ENCODE measurements around the gene PPFIBP1.

Gene PPFIBP1

DNA sequence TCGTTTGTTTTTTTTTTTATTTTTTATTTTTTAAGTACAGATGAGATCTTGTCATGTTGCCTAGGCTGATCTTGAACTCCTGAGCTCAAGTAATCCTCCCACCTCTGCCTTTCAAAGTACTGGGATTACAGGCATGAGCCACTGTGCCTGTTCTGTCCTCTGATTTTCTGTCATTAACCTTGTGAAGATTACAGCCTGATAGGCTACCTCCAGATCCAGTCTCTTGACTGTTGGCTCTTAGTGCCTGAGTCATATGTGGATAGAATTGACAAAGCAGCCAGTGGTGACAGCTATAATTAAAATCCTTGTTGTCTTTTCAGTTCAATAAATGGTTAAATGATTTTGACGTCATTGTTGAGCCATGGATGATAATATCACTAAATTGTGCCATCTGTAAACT lies 151.0 kb downstream of the PPFIBP1 start:
- DNase-seq = no peak

DNA sequence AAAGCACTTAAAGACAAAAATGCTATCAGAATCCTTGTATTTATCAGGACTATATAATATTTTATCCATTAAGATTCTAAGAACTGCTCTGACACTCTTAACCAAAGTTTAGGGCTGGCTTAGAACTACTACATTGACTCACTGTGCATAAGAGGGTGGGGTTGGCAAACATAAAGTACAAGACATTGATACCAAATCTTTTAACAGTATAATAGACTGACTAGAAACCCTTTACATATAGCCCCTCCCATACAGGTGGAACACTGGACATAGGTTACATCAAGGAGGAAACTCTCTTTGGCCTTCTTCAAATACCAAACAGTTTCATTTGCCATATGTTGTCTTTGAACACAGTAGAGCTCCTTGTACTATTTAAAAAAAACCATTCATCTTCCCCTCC lies 156.6 kb downstream of the PPFIBP1 start:
- no peak for DNase-seq

DNA sequence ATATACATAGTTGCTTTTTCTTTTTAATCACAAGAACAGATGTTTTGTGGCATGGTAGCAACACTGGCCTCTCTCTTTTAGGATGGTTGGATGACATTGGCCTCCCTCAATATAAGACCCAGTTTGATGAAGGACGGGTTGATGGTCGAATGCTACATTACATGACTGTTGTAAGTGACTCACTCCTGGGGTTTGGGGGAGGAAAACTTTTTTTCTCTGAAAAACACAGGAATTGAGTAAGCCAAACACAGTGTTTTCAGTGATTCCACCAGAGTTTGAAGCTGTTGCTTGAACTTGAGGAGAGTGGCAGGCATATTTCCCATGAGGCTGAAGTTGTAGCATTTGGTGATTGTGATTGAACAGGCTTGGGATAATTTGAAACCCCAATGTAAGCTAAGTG lies 158.5 kb downstream of the PPFIBP1 start:
- DNase-seq = no peak

DNA sequence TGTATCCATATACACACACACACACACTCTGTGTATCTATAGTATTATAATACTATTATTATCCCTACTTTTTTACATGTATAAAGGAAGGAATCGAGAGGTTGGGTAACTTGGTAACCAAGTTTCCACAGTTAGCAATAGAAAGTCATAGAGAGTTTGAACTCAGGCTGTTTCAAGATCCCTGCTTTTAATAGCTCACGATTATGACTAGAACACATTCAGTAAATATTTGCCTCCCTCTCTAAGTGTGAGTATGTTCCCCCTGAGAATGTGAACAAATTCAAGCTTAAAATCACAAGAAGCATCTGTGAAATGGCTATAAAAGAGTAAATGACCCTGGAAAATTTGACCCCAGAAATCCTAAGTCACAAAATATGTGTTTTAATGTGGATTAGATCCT lies 161.3 kb downstream of the PPFIBP1 start:
- no peak for DNase-seq

DNA sequence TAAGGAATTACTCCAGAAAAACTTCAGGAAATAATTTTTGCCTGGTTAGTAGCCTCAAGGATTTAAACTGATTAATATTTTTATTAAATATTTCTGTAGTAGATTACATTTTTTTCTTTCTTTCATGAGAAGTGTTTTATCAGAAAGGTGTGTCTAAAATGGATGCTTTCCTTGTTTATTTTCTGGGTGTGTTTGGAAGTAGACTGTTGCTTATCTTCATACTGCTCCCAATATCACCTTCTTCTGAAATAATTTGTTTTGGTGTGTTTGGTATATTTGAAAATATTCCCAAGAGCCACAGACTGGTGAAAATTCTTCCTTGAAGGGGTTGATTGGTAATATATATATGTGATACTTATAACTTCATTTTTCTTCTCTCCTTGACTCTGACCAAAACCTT lies 162.1 kb downstream of the PPFIBP1 start:
- DNase-seq = no peak

DNA sequence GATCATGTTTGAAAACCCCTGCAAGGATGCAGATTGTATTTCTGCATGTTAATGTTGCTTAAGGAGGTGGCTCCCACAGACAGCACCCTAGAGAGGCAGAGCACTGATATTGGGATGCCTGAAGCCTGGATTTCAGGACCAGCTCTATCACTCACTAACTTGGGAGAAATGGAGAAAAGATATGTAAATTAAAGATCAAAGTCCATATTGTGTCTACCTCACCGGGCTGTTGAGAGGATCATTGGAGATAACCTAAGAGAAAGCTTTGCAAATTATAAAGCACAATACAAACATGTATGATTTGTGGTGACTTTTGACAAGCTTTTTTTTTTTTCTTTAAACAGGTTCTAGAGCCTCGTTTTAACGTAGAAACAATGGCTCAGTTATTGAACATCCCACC lies 164.7 kb downstream of the PPFIBP1 start:
- no peak for DNase-seq

DNA sequence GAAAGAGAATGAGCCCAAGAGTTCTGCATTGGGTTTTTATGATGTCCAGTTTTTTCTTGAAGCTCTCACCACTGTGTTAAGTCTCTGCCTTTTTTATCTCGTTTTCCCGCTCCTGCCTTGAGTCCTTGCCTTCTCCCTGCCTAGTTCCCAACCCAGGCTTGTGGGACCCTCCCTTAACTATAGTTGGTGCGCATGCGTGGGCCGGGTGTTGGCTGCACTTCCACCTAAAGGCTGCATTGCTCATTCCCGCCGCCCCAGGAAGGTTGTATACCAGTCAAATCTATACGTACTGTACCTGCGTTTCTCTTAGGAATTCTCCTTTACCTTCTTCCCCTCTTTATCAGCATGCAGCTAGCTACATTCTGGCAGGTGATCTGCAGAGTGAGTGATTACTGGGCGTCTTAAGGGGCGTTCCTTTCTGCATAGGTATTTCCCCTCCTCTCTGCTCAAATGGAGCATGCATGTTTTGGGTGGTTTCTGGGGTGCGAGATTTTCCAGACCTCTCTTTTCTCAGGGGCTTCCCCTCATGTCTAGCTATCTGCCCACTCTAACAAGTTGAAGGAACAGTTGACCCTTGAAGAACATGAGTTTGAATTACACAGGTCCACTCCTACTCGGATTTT lies 165.7 kb downstream of the PPFIBP1 start:
- no peak for DNase-seq

DNA sequence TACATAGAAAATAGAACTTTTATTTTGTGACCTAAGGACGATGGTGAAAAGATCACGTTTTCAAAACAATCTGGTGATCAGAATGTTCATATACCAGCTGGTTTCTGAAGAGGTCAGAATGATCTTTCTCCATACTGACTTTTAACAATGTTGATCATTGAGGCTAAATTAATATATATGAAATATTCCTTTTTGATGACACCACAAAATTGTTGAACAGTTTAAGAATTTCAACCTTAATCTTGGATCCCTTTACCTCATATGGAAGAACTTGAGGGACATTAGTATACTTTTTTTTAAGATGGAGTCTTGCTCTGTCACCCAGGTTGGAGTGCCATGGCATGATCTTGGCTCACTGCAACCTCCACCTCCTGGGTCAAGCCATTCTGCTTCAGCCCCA lies 169.4 kb downstream of the PPFIBP1 start:
- DNase-seq = no peak

DNA sequence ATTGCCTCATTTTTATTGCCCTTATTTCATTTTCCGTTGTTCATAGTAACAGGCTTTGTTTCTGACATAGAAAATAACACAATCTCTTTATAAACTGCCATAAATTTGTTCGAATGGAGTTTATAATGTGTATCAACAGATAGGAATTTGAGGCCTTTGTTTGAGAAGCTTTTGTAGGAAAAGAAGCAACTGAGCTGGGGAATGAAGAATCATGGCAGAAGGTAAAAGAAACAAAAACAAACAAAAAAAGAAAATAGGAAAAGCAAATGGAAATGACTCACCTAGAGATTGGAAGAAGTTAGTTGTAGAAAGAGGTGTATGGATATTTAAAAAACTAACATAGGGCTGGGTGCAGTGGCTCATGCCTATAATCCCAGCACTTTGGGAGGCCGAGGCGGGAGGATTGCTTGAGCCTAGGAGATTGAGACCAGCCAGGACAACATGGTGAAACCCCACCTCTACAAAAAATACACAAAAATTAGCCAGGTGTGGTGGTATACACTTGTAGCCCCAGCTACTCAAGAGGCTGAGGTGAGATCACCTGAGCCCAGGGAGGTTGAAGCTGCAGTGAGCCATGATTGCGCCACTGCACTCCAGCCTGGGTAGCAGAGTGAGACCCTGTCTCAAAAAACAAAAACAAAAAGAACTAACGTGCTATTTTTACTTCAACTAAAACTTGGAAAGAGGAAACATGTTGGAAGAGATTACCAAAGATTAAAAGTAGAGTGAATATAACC lies 171.7 kb downstream of the PPFIBP1 start:
- DNase-seq = no peak

DNA sequence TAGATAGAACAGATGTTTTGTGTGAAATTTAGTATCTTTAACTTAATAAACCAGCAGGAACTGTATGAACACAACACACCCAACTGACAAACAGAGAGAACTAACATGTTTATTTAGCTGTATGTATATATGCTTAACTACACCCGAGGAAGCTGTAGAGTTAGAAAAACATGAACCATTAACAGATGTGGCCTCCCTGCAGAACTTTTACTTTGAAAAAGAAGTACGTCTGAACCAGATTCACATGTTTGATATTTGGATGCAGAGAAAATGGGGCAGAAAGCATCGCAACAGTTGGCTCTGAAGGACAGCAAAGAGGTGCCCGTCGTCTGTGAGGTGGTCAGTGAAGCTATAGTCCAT lies 172.3 kb downstream of the PPFIBP1 start, which contains the start of gene REP15:
Gene REP15, plus strand, starts transcription at position 155 of the 360 bp plus-strand sequence. Its CDS starts 116 bp downstream, at position 271.
- DNase-seq = no peak

DNA sequence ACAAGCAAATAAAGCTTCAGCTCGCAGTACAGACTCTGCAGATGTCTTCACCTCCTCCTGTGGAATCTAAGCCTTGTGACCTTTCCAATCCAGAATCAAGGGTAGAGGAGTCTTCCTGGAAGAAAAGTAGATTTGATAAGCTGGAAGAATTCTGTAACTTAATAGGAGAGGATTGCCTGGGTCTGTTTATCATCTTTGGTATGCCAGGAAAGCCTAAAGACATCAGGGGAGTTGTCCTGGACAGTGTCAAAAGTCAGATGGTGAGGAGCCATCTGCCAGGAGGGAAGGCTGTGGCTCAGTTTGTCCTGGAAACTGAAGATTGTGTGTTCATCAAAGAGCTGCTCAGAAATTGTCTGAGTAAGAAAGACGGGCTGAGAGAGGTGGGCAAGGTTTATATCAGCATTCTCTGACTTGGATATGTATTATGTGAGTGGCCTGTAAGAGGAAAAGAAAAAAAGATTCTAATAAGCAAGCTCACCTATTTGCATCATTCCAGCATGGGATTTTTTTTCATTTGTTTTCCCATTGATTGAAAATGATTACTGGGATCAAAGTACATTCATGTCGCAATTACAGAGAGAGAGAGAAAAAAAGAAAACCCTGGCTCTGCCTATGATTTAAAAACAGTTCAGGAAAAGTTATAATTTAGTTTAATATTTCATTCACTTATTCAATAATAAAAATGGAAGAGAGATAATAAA lies 173.0 kb downstream of the PPFIBP1 start:
- no peak for DNase-seq

DNA sequence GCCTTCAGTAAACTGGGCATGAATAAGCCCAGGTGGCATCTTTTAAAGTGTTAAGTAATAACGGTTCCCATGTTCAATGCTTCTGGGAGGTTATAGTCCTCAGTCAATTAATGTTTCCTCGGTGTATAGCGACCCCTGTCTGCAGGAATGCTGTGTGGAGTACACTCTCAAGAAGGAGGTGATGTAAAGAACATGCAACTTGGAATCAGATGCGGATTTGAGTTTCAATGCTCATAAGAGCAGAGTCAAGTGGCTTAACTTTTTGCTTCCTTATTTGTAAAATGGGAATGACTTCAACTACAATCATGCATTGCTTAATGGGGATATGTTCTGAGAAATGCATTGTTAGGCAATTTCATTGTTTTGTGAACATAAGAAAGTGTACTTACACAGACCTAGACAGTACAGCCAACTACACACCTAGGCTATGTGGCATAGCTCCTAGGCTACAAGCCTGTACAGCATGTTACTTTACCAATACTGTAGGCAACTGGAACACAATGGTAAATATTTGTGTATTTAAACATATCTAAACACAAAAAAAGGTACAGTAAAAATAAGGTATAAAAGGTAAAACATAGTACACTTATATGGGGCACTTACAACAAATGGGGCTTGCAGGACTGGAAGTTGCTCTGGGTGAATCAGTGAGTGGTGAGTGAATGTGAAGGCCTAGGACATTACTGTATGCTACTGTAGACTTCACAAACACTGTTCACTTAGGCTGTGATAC lies 179.9 kb downstream of the PPFIBP1 start:
- DNase-seq = peak; percentile 68

DNA sequence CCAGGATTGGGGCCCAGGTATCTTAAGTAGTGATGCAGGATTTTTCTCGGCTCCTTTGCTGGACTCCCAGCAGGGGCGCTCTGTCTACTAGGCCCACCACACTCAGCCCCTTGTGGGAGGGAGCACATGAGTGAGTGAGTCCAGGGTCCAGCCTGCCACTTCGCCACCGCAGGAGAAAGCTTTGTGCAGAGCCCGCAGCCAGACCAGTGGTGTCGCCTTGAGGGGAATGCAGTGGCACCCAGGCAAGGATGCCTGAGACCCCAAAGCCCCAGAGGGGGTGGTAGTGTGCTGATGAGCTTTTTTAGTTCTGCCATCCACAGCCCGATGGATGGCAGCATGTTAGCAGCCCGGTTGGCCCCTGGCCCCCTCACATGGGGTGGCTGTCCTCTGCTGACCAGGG lies 181.3 kb downstream of the PPFIBP1 start:
- no peak for DNase-seq

DNA sequence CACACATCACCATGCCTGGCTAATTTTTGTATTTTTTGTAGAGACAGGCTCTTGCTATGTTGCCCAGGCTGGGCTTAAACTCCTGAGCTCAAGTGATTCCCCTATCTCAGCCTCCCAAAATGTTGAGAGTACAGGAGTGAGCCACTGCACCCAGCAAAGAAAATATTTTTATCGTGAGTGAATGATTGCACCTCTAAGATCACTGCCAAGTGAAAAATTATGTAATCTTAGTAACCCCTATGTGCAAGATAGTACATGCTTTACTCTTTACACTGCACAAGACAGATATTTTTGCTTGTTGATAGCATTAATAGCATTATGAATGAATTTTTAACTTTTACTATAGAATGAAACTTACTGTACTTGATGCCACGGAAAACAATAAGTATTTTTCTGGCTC lies 183.2 kb downstream of the PPFIBP1 start:
- DNase-seq = no peak

DNA sequence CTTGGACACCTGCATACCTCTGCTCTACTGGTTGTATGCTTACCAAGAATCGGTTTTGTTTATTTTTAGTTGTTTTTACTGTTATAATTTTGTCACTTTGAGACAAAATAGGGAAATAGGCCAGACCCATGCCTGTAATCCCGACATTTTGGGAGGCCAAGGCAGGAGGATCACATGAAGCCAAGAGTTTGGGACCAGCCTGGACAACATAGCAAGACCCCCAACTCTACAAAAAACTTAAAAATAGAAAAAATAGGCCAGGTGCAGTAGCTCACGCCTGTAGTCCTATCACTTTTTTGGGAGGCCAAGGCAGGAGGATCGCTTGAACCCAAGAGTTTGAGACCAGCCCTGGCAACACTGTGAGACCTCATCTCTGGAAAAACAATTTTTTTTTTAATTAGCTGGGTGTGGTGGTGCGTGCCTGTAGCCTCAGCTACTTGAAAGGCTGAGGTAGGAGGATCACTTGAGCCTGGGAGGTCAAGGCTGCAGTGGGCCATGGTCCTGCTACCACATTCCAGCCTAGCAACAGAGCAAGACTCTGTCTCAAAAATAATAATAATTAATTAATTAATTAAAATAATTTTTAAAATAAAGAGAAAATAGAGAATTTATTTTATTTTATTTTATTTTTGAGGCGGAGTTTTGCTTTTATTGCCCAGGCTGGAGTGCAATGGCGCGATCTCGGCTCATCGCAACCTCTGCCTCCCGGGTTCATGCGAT lies 185.4 kb downstream of the PPFIBP1 start:
- no peak for DNase-seq

DNA sequence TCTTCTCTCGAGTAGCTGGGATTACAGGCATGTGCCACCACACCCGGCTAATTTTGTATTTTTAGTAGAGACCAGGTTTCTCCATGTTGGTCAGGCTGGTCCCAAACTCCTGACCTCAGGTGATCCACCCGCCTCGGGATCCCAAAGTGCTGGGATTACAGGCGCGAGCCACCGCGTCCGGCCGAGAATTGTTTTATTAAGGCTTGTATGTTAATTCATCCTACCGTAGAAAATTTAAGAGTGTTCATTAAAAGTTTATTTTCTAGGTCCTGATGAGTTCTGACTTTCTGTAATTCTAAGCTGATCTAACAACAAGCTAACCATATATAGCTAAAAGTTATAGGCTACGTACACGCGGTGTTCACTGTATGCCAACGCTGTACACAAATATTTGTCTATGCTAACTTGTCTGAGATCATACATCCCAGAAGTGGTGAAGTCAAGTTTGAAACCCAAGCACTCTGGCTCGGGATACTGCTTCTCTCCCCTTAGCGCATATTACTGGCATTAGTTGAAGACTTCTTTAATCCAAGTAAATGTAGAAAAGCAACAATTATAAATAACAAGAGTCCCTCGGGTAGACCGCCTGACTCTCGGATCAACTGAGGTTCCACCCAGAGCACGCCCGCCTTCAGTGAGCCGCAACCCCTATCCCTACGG lies 186.1 kb downstream of the PPFIBP1 start:
- peak; percentile 46 for DNase-seq

DNA sequence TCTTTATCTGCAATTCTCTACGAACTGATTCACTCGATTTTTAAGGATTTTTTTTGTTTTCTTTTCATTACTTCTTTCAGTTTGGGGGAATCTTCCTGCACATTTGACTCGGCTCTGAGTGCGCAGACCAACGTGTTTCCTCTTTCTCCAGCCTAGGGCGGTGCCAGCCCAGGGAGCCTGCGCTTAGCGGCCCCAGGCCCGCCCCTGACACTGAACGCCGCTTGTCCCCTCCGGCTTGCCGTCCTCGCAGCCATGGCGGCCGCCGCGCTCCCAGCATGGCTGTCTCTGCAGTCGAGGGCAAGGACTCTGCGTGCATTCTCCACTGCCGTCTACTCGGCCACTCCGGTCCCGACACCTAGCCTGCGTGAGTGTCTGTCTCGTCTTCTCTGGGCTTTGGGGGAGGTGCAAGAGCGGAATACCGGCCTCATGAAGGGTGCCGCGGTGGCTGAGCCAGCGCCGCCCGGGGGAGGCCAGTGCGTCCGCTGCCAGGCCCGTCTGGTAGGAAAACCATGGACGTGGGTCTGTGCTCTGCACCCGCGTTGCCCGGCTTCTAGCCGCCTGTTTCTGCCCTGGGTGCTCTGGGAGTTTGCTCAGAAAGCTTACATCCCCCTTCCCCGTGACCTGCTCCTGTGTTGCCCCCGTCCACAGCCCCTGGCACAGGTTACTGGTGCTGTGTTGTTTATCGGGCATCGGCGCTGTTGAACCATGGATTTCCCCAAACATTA lies 186.7 kb downstream of the PPFIBP1 start, which contains the start of gene MRPS35:
Gene MRPS35, plus strand, starts transcription at position 241 of the 725 bp plus-strand sequence. Its CDS starts 12 bp downstream, at position 253.
- DNase-seq = peak; percentile 89

DNA sequence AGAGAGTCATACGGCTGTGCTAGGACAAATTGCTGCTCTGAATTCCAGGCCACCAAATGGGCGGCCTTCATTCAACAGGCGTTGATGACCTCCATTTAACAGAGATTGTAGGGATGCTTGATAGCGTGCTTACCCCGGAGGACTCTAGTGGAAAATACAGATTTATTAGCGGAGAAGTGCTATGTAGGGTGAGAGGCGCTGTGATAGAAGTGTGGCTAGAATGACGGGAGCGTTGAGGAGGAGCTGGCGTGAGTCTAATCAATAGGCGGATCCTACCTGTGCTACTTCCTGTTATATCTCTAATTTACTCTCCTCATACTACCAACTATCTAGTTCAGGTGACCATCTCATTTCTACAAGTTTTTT lies 187.3 kb downstream of the PPFIBP1 start:
- peak; percentile 39 for DNase-seq

DNA sequence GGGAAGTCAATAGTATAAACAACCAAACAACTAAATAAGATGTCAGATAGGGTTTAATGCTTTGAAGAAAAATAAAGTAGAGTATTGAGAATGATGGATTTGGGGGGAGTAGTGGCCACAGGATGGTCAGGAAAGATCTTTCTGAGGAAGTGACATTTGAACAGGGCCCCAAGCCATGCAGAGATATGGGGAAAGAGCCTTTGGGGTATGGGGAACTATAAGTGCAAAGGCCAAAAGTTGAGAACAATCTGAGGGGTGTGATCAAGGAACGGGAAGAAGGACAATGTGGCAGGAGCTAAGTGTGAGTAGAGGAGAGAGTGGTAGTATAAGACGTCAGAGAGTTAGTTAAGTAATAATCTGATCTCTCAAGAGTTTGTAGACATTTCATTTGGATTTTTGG lies 188.0 kb downstream of the PPFIBP1 start:
- no peak for DNase-seq

DNA sequence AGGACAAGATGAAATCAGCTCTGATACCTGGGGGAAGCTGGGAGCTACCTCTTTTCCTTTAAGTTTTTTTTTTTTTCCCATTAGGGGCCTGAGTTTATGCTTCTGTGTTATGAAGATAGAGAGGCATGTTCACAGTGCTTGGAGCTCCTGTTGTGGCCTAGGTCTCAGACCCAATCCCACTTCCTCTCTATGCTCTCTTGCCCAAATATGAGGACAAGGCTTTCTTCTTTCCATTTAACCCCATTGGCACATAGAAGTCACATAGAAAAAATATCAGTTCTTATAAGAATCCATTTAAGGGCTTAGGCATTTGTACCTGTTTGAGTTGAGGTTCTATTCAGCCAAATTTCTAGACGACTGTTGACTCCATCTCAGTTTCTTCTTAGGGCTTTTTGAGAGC lies 199.2 kb downstream of the PPFIBP1 start:
- DNase-seq = no peak

DNA sequence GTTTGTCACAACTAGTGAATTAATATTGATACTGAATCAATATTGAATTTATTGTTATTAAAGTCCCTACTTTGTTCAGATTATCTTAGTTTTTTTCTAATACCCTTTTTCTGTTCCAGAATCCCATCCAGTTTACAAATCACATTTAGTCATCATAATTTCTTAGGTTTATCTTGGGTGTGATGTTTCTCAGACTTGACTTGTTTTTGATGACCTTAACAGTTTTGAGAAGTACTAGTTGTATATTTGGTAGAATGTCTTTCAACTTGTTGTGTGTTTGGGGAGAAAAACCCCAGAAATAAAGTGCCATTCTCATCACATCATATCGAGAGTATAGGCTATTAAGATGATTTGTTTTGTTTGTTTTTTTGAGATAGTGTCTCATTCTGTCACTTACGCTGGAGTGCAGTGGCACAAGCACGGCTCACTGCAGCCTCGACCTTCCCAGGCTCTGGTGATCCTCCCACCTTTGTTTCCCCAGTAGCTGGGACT lies 206.1 kb downstream of the PPFIBP1 start:
- no peak for DNase-seq

Data from NCI-H69 (cell line).